SK-N-MC (cell line): ENCODE measurements around the gene BCL2L13.

ENCODE experiments used
- EZH2 ChIP-seq: fragments of 200-600 bp; sonication (generic); IDR thresholded peaks from one replicate; pipeline ENCODE4 v1.6.1; 2017; ENCODE audit warnings: antibody characterized with exemption
- FOXP2 ChIP-seq: optimal IDR thresholded peaks from 2 replicates; pipeline ENCODE3; 2011; ENCODE audit warnings: mild to moderate bottlenecking, moderate library complexity; ENCODE audit not compliant: insufficient read depth; ENCODE audit errors: extremely low read length, control extremely low read depth
- POLR2AphosphoS5 ChIP-seq: IDR thresholded peaks from 2 replicates; pipeline ENCODE4 v1.6.1; 2012; ENCODE audit warnings: mild to moderate bottlenecking, low read depth, low read length, borderline replicate concordance

DNA sequence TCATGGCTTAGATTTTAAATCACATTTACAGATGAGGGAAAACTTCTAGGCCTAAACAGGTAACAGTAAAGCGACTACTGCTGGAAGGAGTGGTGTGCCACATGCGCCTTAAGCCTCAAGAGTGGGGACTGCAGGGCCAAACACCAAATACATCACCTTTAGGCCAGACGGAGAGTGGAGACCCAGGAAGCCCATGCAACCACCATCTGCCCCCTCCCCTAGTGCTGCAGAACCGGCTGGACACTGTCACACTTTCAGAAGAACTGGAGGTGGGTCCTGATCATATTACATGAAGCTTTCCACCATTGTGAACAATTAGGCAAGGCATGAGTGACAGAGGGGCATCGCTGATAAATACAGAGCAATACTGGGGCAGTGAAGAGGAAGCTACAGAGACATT, 46.4 kb upstream of the BCL2L13 start:
- TF ChIP-seq POLR2AphosphoS5 (no peak), EZH2 (no peak), FOXP2 (no peak)
